Activated T-cell treated with anti-CD3 and anti-CD28 coated beads, Interleukin-2, amount 50 U/mL, for 72 hours (primary cell): Measurements from ENCODE around the gene TIMM17A. TPM values are rescaled to one million over a fixed set of nuclear protein-coding genes. Genes with fewer than 3 reads are reported as not detected.
"Not testable (repeated sequence)": the region's sequence is repeated elsewhere in the genome, so short reads cannot be mapped to it uniquely, and the experiment has no call there.

ENCODE experiments used
- ATAC-seq, 2 donors: fragments of 150-1000 bp; cut with Tn5 transposase; replicated peaks in 1 of 2; 2 replicates each; pipeline ENCODE4 v1.10.0; 2021; ENCODE audit warnings: moderate library complexity in 2 of 2, mild to moderate bottlenecking in 1 of 2
- DNase-seq, 2 donors: peaks; one replicate each; pipeline ENCODE4 v3.0.0; 2021 to 2022; ENCODE audit warnings: mixed read lengths in 1 of 2
- H3K27ac Mint-ChIP-seq: one replicate; pipeline ENCODE4 v1.8.0; 2022; ENCODE audit warnings: mild to moderate bottlenecking, moderate library complexity, mixed read lengths
- H3K27me3 Mint-ChIP-seq: one replicate; pipeline ENCODE4 v1.8.0; 2022; ENCODE audit warnings: low read depth, mixed read lengths
- H3K36me3 Mint-ChIP-seq, 2 donors: one replicate each; pipeline ENCODE4 v1.8.0; 2022; ENCODE audit warnings: mixed read lengths in 2 of 2, mild to moderate bottlenecking in 1 of 2; ENCODE audit not compliant: insufficient read depth in 2 of 2
- H3K4me1 Mint-ChIP-seq: one replicate; pipeline ENCODE4 v1.8.0; 2022; ENCODE audit warnings: low read depth, mixed read lengths
- H3K4me3 Mint-ChIP-seq, 2 donors: one replicate each; pipeline ENCODE4 v1.8.0; 2022; ENCODE audit warnings: mild to moderate bottlenecking in 2 of 2, mixed read lengths in 2 of 2, moderate library complexity in 2 of 2
- H3K9me3 Mint-ChIP-seq, 2 donors: one replicate each; pipeline ENCODE4 v1.8.0; 2022; ENCODE audit warnings: mixed read lengths in 2 of 2
- total RNA-seq, 2 donors: library from RNA; stranded (reverse); gene quantifications; one replicate each; pipeline ENCODE4 v1.2.3, GENCODE V29; 2022

Gene TIMM17A
- total RNA-seq, 2 donors from 2014 or later = 34.4 to 40.1 TPM

- Mint-ChIP-seq H3K27ac (no peak overlapping the region), H3K4me3 (no peak overlapping the region), H3K9me3 (no peaks in the 10 kb centered on the region), H3K36me3 (no peaks in the 10 kb centered on the region), H3K27me3 (peaks cover 37% of the 10 kb centered on the region), H3K4me1 (peaks cover 19% of the 10 kb centered on the region)
- DNase-seq = no peak
- ATAC-seq = no peak
These were observed 10.1 kb upstream of the TIMM17A start for GRCh38 chr1:201945157-201945556.

GRCh38 chr1:201945863-201946223 is 9.5 kb upstream of the TIMM17A start:
- ATAC-seq (no peak), DNase-seq (no peak)
- no peak overlapping the region for H3K27ac Mint-ChIP-seq
- H3K9me3 Mint-ChIP-seq = no peaks in the 10 kb centered on the region
- peak overlapping the region; percentile 68 to 74 for H3K4me3 Mint-ChIP-seq
- H3K36me3 Mint-ChIP-seq = no peaks in the 10 kb centered on the region
- peaks cover 37% of the 10 kb centered on the region for H3K27me3 Mint-ChIP-seq
- peaks cover 19% of the 10 kb centered on the region for H3K4me1 Mint-ChIP-seq

GRCh38 chr1:201946224-201946908 is 8.9 kb upstream of the TIMM17A start, which contains the start of gene LMOD1:
Gene LMOD1, minus strand, starts transcription at chr1:201946548. Its CDS starts 208 bp downstream, at chr1:201946340.
- Mint-ChIP-seq H3K27ac (no peak within 1 kb of the TSS), H3K27me3 (peaks cover 37% of the 10 kb centered on the region)
- peak; percentile 56 to 57 for ATAC-seq

GRCh38 chr1:201947697-201948008 is 7.7 kb upstream of the TIMM17A start:
- Mint-ChIP-seq H3K9me3 (no peaks in the 10 kb centered on the region), H3K4me1 (peaks cover 19% of the 10 kb centered on the region), H3K36me3 (no peaks in the 10 kb centered on the region), H3K27me3 (peaks cover 37% of the 10 kb centered on the region), H3K27ac (no peak overlapping the region), H3K4me3 (no peak overlapping the region)
- DNase-seq (no peak), ATAC-seq (no peak)

More at GRCh38 chr1:201946224-201946908, 8.9 kb upstream of the TIMM17A start, which contains the start of gene LMOD1:
- DNase-seq = no peak
- peak within 1 kb of the TSS; percentile 68 to 74 for H3K4me3 Mint-ChIP-seq
- H3K36me3 Mint-ChIP-seq = no peaks in the 10 kb centered on the region
- H3K9me3 Mint-ChIP-seq = no peaks in the 10 kb centered on the region
- H3K4me1 Mint-ChIP-seq = peaks cover 19% of the 10 kb centered on the region

GRCh38 chr1:201949491-201949890 is 5.8 kb upstream of the TIMM17A start:
- DNase-seq (no peak), ATAC-seq (no peak)
- H3K36me3 Mint-ChIP-seq = peaks cover under 1 to 2% of the 10 kb centered on the region in 2 donors
- H3K27me3 Mint-ChIP-seq = peaks cover 37% of the 10 kb centered on the region
- peaks cover 22% of the 10 kb centered on the region for H3K4me1 Mint-ChIP-seq
- H3K9me3 Mint-ChIP-seq = no peaks in the 10 kb centered on the region
- H3K4me3 Mint-ChIP-seq = no peak overlapping the region
- H3K27ac Mint-ChIP-seq = no peak overlapping the region

- Mint-ChIP-seq H3K9me3 (no peaks in the 10 kb centered on the region), H3K4me3 (peak overlapping the region; percentile 92 to 93), H3K4me1 (peaks cover 26% of the 10 kb centered on the region), H3K36me3 (peaks cover 6 to 13% of the 10 kb centered on the region in 2 donors), H3K27me3 (no peaks in the 10 kb centered on the region), H3K27ac (peak overlapping the region; percentile 95)
- DNase-seq (peak in 1 of 2 donors; percentile 10), ATAC-seq (no peak)
These were observed 867 bp upstream of the TIMM17A start for GRCh38 chr1:201954263-201955008.

- DNase-seq (no peak), ATAC-seq (peak; percentile 62 to 63)
- Mint-ChIP-seq H3K27ac (peak overlapping the region; percentile 95), H3K36me3 (peaks cover 6 to 17% of the 10 kb centered on the region in 2 donors), H3K4me1 (peaks cover 26% of the 10 kb centered on the region), H3K27me3 (no peaks in the 10 kb centered on the region), H3K4me3 (peak overlapping the region; percentile 92 to 93), H3K9me3 (no peaks in the 10 kb centered on the region)
These were observed 433 bp downstream of the TIMM17A start for GRCh38 chr1:201955729-201956143.

- ATAC-seq (no peak), DNase-seq (no peak)
- Mint-ChIP-seq H3K9me3 (no peaks in the 10 kb centered on the region), H3K4me3 (no peak overlapping the region), H3K36me3 (peaks cover 6 to 21% of the 10 kb centered on the region in 2 donors), H3K27me3 (no peaks in the 10 kb centered on the region), H3K27ac (no peak overlapping the region), H3K4me1 (peaks cover 26% of the 10 kb centered on the region)
These were observed 3.0 kb downstream of the TIMM17A start for GRCh38 chr1:201958348-201958747.

GRCh38 chr1:201962382-201962781 is 7.1 kb downstream of the TIMM17A start:
- not testable (repeated sequence) for H3K4me3 Mint-ChIP-seq, DNase-seq, H3K4me1 Mint-ChIP-seq, H3K9me3 Mint-ChIP-seq, ATAC-seq, H3K27me3 Mint-ChIP-seq, H3K27ac Mint-ChIP-seq
- H3K36me3 Mint-ChIP-seq = peaks cover 1 to 28% of the 10 kb centered on the region in 2 donors

GRCh38 chr1:201964261-201964660 is 9.0 kb downstream of the TIMM17A start:
- DNase-seq = no peak
- Mint-ChIP-seq H3K4me3 (no peak overlapping the region), H3K27ac (no peak overlapping the region), H3K9me3 (no peaks in the 10 kb centered on the region), H3K36me3 (peaks cover 0 to 25% of the 10 kb centered on the region in 2 donors), H3K27me3 (no peaks in the 10 kb centered on the region), H3K4me1 (no peaks in the 10 kb centered on the region)
- ATAC-seq = no peak

- ATAC-seq (no peak), DNase-seq (no peak)
- no peak overlapping the region for H3K4me3 Mint-ChIP-seq
- no peaks in the 10 kb centered on the region for H3K27me3 Mint-ChIP-seq
- H3K4me1 Mint-ChIP-seq = no peaks in the 10 kb centered on the region
- peaks cover 0 to 22% of the 10 kb centered on the region in 2 donors for H3K36me3 Mint-ChIP-seq
- H3K9me3 Mint-ChIP-seq = no peaks in the 10 kb centered on the region
- peak overlapping the region; percentile 42 for H3K27ac Mint-ChIP-seq
These were observed 10.9 kb downstream of the TIMM17A start for GRCh38 chr1:201966171-201966570.

GRCh38 chr1:201968202-201968925 is 13.1 kb downstream of the TIMM17A start:
- Mint-ChIP-seq H3K4me3 (no peak overlapping the region), H3K9me3 (no peaks in the 10 kb centered on the region), H3K27ac (peak overlapping the region; percentile 90), H3K36me3 (peaks cover 0 to 19% of the 10 kb centered on the region in 2 donors), H3K4me1 (peaks cover 4% of the 10 kb centered on the region), H3K27me3 (no peaks in the 10 kb centered on the region)
- no peak for DNase-seq
- ATAC-seq = no peak
